Upper lobe of right lung (tissue), 1 donor: Measurements from ENCODE around the gene CKS2. TPM values are rescaled to one million over a fixed set of nuclear protein-coding genes. Genes with fewer than 3 reads are reported as not detected.
"Not testable (repeated sequence)": the region's sequence is repeated elsewhere in the genome, so short reads cannot be mapped to it uniquely, and the experiment has no call there.

ENCODE experiments used
- ATAC-seq: fragments of 200-7000 bp; cut with Tn5 transposase; one replicate; pipeline ENCODE4 v1.9.1; 2020; ENCODE audit warnings: mild to moderate bottlenecking, moderate library complexity
- DNase-seq: peaks from one replicate; pipeline ENCODE4 v3.0.0-alpha.2; 2020
- H3K27ac ChIP-seq: fragments of 200-600 bp; one replicate; pipeline ENCODE4 v1.8.0; 2022
- H3K27me3 ChIP-seq: fragments of 200-600 bp; one replicate; pipeline ENCODE4 v1.8.0; 2022; ENCODE audit warnings: mild to moderate bottlenecking
- H3K36me3 ChIP-seq: fragments of 200-600 bp; one replicate; pipeline ENCODE4 v1.8.0; 2022
- H3K4me1 ChIP-seq: fragments of 200-600 bp; one replicate; pipeline ENCODE4 v1.8.0; 2022
- H3K4me3 ChIP-seq: fragments of 200-600 bp; one replicate; pipeline ENCODE4 v1.8.0; 2022; ENCODE audit warnings: mild to moderate bottlenecking
- H3K9me3 ChIP-seq: fragments of 200-600 bp; one replicate; pipeline ENCODE4 v1.8.0; 2022
- CTCF ChIP-seq: fragments of 200-600 bp; IDR thresholded peaks from one replicate; pipeline ENCODE4 v1.8.0; 2022; ENCODE audit warnings: antibody characterized with exemption
- intact Hi-C: fragments of 100-400 bp; cut with DNase I; formaldehyde crosslinking; loops from one replicate; pipeline ENCODE4 v1.11.0; 2022
- long read RNA-seq: library from polyadenylated mRNA; unstranded; transcript quantifications from one replicate; pipeline ENCODE4 v2.0.0, GENCODE V29; 2021
- total RNA-seq: library from RNA; stranded (reverse); fragmentation: NEBNext Ultra II Directional; extraction: Animal tissue kit (Norgen Biotek cat#: 25700); gene quantifications from one replicate; pipeline ENCODE4 v1.2.1, GENCODE V29; 2021
- donor health status: DM: no; HTN: yes; CAD: no; lungs with severe emphysema.

Gene CKS2
- 15.0 TPM for total RNA-seq
- long read RNA-seq, partial matches to known transcripts: 1 of 1 reads
- long read RNA-seq, other reads (novel, unspliced or antisense): 0 of 1 reads

- Histone ChIP-seq H3K27ac (peak within 1 kb of the TSS; percentile 100), H3K27me3 (no peaks in the 10 kb centered on the region), H3K4me3 (peak within 1 kb of the TSS; percentile 70), H3K36me3 (no peaks in the 10 kb centered on the region), H3K9me3 (no peaks in the 10 kb centered on the region), H3K4me1 (peaks cover 29% of the 10 kb centered on the region)
- intact Hi-C loops: no loop called here
- DNase-seq: peak; percentile 100
- no peak for TF ChIP-seq CTCF
- peak; percentile 96 for ATAC-seq
Measured at GRCh38 chr9:89310475-89311345, at the start of gene CKS2. TSS of gene CKS2 (plus strand) at chr9:89311195. CDS start at chr9:89311293, 98 bp downstream.

DNA sequence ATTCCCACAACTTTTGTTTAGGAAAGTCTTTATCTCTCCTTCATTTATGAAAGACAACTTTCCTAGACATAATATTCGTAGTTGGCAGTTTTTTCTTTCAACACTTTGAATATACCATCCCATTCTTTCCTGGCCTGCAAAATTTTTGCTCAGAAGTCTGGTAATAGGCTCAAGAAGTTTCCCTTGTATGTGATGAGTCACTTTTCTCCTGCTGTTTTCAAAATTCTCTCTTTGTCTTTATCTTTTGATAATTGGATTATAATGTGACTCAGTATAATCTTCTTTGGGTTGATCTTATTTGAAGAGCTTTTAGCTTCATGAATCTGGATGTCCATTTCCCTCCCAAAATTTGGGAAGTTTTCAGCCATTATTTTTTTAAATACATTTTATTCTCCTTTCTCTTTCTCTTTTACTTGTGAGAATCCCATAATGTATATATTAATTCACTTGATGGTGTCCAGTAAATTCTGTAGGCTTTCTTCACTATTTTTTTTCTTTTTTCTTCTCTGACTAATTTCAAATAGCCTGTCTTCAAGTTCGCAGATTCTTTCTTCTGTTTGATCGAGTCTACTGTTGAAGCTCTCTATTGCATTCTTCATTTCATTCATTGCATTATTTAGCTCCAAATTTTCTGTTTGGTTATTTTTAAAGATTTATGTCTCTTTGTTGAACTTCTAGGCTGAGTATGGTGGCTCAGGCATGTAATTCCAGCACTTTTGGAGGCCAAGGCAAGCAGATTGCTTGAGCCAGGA lies 37.3 kb upstream of the CKS2 start:
- intact Hi-C loops: no loop called here
- no peak overlapping the region for H3K27ac ChIP-seq
- H3K9me3 ChIP-seq: peaks cover 13% of the 10 kb centered on the region
- no peak overlapping the region for H3K4me3 ChIP-seq
- no peaks in the 10 kb centered on the region for H3K27me3 ChIP-seq
- ATAC-seq: no peak
- H3K4me1 ChIP-seq: no peaks in the 10 kb centered on the region
- no peak for DNase-seq
- no peaks in the 10 kb centered on the region for H3K36me3 ChIP-seq
- no peak for TF ChIP-seq CTCF

GRCh38 chr9:89274838-89275237 lies 36.2 kb upstream of the CKS2 start:
- H3K4me3 ChIP-seq: no peak overlapping the region
- H3K27me3 ChIP-seq: no peaks in the 10 kb centered on the region
- ATAC-seq: no peak
- no peak for DNase-seq
- intact Hi-C loops: no loop called here
- no peaks in the 10 kb centered on the region for H3K4me1 ChIP-seq
- H3K36me3 ChIP-seq: no peaks in the 10 kb centered on the region
- H3K9me3 ChIP-seq: peaks cover 13% of the 10 kb centered on the region
- no peak overlapping the region for H3K27ac ChIP-seq
- no peak for TF ChIP-seq CTCF

DNA sequence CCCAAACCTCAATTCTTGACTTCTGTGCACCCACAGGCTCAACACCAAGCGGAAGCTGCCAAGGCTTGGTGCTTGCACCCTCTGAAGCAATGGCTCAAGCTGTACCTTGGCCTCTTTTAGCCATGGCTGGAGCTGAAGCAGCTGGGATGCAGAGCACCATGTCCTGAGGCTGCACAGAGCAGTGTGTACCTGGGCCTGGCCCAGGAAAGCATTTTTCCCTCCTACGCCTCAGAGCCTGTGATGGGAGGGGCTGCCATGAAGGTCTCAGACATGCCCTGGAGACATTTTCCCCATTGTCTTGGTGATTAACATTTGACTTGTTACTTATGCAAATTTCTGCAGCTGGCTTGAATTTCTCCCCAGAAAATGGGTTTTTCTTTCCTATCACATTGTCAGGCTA lies 35.0 kb upstream of the CKS2 start:
- H3K4me3 ChIP-seq, H3K36me3 ChIP-seq, DNase-seq, intact Hi-C loops, H3K4me1 ChIP-seq, H3K27ac ChIP-seq, ATAC-seq, H3K27me3 ChIP-seq: not testable (repeated sequence)
- peaks cover 13% of the 10 kb centered on the region for H3K9me3 ChIP-seq

DNA sequence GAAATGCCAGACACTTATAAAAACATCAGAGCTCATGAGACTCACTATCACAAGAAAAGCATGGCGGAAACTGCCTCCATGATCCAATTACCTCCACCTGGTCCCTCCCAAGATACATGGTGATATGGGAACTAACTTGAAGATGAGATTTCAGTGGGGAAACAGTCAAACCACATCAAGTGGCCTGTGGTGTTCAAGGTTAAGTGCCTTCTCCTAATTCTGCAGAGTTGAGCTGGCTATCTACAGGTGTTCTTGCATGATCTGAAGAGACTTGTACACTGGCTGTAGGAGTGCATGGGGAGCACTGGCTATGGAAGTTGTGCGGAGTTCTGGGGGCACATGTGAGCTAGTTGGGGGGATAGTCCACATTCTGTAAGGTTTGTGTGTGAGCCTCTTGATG lies 34.0 kb upstream of the CKS2 start:
- Histone ChIP-seq H3K4me1 (peaks cover under 1% of the 10 kb centered on the region), H3K27ac (no peak overlapping the region), H3K4me3 (no peak overlapping the region), H3K27me3 (no peaks in the 10 kb centered on the region), H3K9me3 (peaks cover 13% of the 10 kb centered on the region), H3K36me3 (no peaks in the 10 kb centered on the region)
- DNase-seq: no peak
- TF ChIP-seq CTCF: no peak
- intact Hi-C loops: no loop called here
- ATAC-seq: no peak

GRCh38 chr9:89277454-89277853 lies 33.5 kb upstream of the CKS2 start:
- ATAC-seq: peak; percentile 92
- Histone ChIP-seq H3K36me3 (no peaks in the 10 kb centered on the region), H3K9me3 (peaks cover 13% of the 10 kb centered on the region), H3K27ac (no peak overlapping the region), H3K27me3 (no peaks in the 10 kb centered on the region), H3K4me1 (peaks cover 3% of the 10 kb centered on the region), H3K4me3 (no peak overlapping the region)
- intact Hi-C loops: no loop called here
- no peak for TF ChIP-seq CTCF
- no peak for DNase-seq
